HL-60 (cell line): ENCODE results near the gene GFOD1.

Experiments used
- DNase-seq, 2 experiments: peaks; one replicate each; pipeline ENCODE4 v3.0.0-alpha.2; 2010 to 2020; ENCODE audit warnings: low read depth in 1 of 2, low spot score in 1 of 2
- H3K27ac ChIP-seq: fragments of 250-450 bp; sonication (Bioruptor Pico); replicated peaks from 2 replicates; pipeline ENCODE4 v1.5.1; 2020; ENCODE audit warnings: mild to moderate bottlenecking, moderate library complexity
- H3K27me3 ChIP-seq: fragments of 250-450 bp; sonication (Bioruptor Pico); 2 replicates; pipeline ENCODE4 v1.5.1; 2021; ENCODE audit warnings: mild to moderate bottlenecking, moderate library complexity; ENCODE audit not compliant: insufficient read depth, poor library complexity, severe bottlenecking
- H3K4me3 ChIP-seq: replicated peaks from 2 replicates; pipeline ENCODE4 v1.5.1; 2011; ENCODE audit warnings: mild to moderate bottlenecking, control low read depth, low read length; ENCODE audit not compliant: insufficient read depth
- CTCF ChIP-seq: IDR thresholded peaks from one replicate; pipeline ENCODE4 v1.5.1; 2011; ENCODE audit warnings: low read length, control low read depth, inconsistent platforms; ENCODE audit not compliant: insufficient read depth
- GABPA ChIP-seq: IDR thresholded peaks from 2 replicates; pipeline ENCODE4 v1.6.1; 2012; ENCODE audit warnings: low read depth
- POLR2AphosphoS5 ChIP-seq: IDR thresholded peaks from 2 replicates; pipeline ENCODE4 v1.6.1; 2012; ENCODE audit warnings: low read depth
- SPI1 ChIP-seq: IDR thresholded peaks from 2 replicates; pipeline ENCODE4 v1.6.1; 2012; ENCODE audit warnings: low read depth, mild to moderate bottlenecking, borderline replicate concordance
- TF ChIP-seq, protein P1 (sequence below): IDR thresholded peaks from 2 replicates; pipeline ENCODE4 v1.6.1; 2012; ENCODE audit warnings: low read depth; ENCODE audit not compliant: insufficient replicate concordance

The GFOD1 gene

GRCh38 chr6:13429406-13429753 is 58.0 kb downstream of the GFOD1 start:
- DNase-seq: no peak
- TF ChIP-seq POLR2AphosphoS5 (no peak), GABPA (no peak), CTCF (no peak), SPI1 (no peak)
- TF ChIP-seq, protein P1, sequence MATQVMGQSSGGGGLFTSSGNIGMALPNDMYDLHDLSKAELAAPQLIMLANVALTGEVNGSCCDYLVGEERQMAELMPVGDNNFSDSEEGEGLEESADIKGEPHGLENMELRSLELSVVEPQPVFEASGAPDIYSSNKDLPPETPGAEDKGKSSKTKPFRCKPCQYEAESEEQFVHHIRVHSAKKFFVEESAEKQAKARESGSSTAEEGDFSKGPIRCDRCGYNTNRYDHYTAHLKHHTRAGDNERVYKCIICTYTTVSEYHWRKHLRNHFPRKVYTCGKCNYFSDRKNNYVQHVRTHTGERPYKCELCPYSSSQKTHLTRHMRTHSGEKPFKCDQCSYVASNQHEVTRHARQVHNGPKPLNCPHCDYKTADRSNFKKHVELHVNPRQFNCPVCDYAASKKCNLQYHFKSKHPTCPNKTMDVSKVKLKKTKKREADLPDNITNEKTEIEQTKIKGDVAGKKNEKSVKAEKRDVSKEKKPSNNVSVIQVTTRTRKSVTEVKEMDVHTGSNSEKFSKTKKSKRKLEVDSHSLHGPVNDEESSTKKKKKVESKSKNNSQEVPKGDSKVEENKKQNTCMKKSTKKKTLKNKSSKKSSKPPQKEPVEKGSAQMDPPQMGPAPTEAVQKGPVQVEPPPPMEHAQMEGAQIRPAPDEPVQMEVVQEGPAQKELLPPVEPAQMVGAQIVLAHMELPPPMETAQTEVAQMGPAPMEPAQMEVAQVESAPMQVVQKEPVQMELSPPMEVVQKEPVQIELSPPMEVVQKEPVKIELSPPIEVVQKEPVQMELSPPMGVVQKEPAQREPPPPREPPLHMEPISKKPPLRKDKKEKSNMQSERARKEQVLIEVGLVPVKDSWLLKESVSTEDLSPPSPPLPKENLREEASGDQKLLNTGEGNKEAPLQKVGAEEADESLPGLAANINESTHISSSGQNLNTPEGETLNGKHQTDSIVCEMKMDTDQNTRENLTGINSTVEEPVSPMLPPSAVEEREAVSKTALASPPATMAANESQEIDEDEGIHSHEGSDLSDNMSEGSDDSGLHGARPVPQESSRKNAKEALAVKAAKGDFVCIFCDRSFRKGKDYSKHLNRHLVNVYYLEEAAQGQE: no peak
- Histone ChIP-seq H3K27ac (no peak overlapping the region), H3K27me3 (no peaks in the 10 kb centered on the region), H3K4me3 (no peak overlapping the region)

DNA sequence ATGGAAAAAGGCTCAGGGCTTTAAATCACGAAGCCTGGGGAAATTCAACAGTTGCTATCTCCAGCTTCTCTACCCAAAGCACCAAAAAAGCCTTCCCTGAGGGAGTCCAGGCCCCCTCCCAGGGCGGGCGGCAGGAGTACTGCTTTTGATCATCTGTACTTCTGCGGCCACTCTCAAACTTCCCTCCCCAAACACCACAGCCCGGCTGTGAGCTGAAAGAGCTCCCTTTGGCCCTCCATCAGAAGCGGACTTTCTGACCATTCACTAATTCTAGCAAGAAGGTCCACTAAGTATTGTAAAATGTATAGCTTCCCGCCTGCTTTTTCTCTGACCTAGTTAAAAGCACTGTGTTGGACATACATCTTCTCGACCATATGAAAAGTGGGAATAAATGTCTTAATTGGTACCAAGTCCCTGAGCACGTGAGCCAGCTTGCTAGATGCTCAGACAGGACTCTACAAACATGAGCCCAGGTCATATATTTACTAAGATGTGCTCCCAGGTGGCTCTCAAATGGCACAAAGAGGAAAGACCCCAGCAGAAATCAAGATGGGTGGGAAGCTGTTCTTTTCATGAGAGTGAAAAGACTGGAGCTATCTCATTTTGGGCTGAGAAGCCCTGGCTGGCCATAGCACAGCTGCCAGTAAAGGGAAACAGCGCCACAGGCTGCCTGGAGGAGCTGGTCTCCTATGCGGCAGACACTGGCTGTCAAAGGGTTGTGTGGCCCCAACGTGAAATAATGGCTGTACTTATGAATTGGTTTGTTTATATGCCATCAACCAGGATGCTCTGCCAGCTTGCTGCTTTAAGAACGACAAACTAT is 58.6 kb downstream of the GFOD1 start:
- Histone ChIP-seq H3K27ac (peak overlapping the region; percentile 39), H3K27me3 (no peaks in the 10 kb centered on the region), H3K4me3 (no peak overlapping the region)
- TF ChIP-seq, protein P1: no peak
- no peak for TF ChIP-seq SPI1
- no peak for TF ChIP-seq POLR2AphosphoS5
- peak in 1 of 2 experiments; percentile 37 for DNase-seq

GRCh38 chr6:13427801-13428582 is 59.4 kb downstream of the GFOD1 start:
- TF ChIP-seq CTCF: peak; percentile 3
- TF ChIP-seq POLR2AphosphoS5: no peak
- peak; percentile 75; the same call in 1 of the 2 replicates for TF ChIP-seq SPI1
- H3K27ac ChIP-seq: peak overlapping the region; percentile 39
- DNase-seq: peak in 1 of 2 experiments; percentile 88
- H3K4me3 ChIP-seq: no peak overlapping the region
- H3K27me3 ChIP-seq: no peaks in the 10 kb centered on the region

GRCh38 chr6:13427316-13427715 is 60.1 kb downstream of the GFOD1 start:
- no peak overlapping the region; the same call in 1 of the 2 replicates for H3K27ac ChIP-seq
- no peak for DNase-seq
- TF ChIP-seq GABPA: no peak
- no peaks in the 10 kb centered on the region for H3K27me3 ChIP-seq
- no peak overlapping the region for H3K4me3 ChIP-seq
